Measurements from ENCODE around the gene SP2. TPM values are rescaled to one million over a fixed set of nuclear protein-coding genes. Genes with fewer than 3 reads are reported as not detected.
A peak's percentile ranks its signal among the peaks of the same experiment; 100 is the strongest.

Gene SP2
- total RNA-seq, 6 donors from 2014 or later, result 7.6 to 19.4 (median 13.1) TPM

- TF ChIP-seq EP300 (IDR thresholded peaks at IDR 0.05) (no peak), CTCF (IDR thresholded peaks at IDR 0.05) (no peak), POLR2AphosphoS5 (IDR thresholded peaks at IDR 0.05) (no peak), POLR2A (IDR thresholded peaks at IDR 0.05) (no peak)
- no peak overlapping the region for H3K27ac ChIP-seq
- no peaks in the 10 kb centered on the region for H3K9me3 ChIP-seq
- H3K4me1 ChIP-seq, result no peaks in the 10 kb centered on the region
- H3K36me3 ChIP-seq, result peaks cover 2 to 87% (median 69%) of the 10 kb centered on the region in 4 donors
- DNase-seq (no peak), ATAC-seq (ENCODE audit: low FRiP score in 2 of 2) (no peak)
- H3K27me3 ChIP-seq, result no peaks in the 10 kb centered on the region
- WGBS, 2 donors, result 93 to 95% methylated on average over 3 of the region's 3 CpGs
- H3K4me3 ChIP-seq, result no peak overlapping the region
Measured at GRCh38 chr17:47925678-47925988, 29.6 kb downstream of the SP2 start.

DNA sequence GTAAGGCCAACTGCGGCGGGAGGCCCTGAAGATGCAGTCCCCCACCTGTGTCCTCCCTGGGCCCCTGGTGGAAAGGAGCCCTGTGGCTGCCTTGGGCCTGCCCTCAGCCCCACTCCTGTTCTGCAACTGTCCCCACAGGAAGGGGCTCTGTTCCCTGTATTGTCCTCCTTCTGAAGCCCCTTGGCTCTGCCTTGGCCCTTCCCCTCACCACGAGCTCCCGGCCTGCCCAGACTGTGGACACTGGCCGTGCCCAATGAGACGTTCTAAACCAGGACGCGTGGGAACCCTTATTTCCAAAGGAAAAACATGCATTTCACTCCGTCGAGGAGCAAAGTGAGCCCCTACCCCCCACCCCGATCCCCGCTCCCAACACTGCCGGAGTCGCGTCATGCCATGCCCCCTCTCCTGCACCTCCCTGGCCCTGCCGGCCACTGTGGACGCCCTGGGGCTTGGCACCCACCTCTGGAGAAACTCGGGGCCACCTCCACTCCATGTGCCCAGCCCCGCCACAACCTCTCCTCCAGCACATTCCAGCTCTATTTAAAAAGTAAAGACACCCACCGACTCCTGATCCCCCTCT is 31.9 kb downstream of the SP2 start:
- peak in 1 of 2 donors; percentile 55 for DNase-seq
- ATAC-seq (ENCODE audit: low FRiP score in 2 of 2), result no peak
- 93 to 95% methylated on average over 18 to 20 of the region's 20 CpGs for WGBS, 2 donors

GRCh38 chr17:47928415-47928814 is 32.4 kb downstream of the SP2 start:
- no peak overlapping the region for H3K4me3 ChIP-seq
- ATAC-seq (ENCODE audit: low FRiP score in 2 of 2) (no peak), DNase-seq (no peak)
- no peaks in the 10 kb centered on the region for H3K27me3 ChIP-seq
- no peaks in the 10 kb centered on the region for H3K4me1 ChIP-seq
- H3K36me3 ChIP-seq, result peaks cover 2 to 79% (median 67%) of the 10 kb centered on the region in 4 donors
- H3K9me3 ChIP-seq, result no peaks in the 10 kb centered on the region
- TF ChIP-seq POLR2A (IDR thresholded peaks at IDR 0.05) (no peak), EP300 (IDR thresholded peaks at IDR 0.05) (no peak), CTCF (IDR thresholded peaks at IDR 0.05) (no peak), POLR2AphosphoS5 (IDR thresholded peaks at IDR 0.05) (no peak)
- 46 to 69% methylated on average over 2 of the region's 2 CpGs for WGBS, 2 donors
- H3K27ac ChIP-seq, result no peak overlapping the region

More for the DNA sequence above, 31.9 kb downstream of the SP2 start:
- Histone ChIP-seq H3K9me3 (no peaks in the 10 kb centered on the region), H3K4me3 (no peak overlapping the region), H3K27me3 (no peaks in the 10 kb centered on the region), H3K4me1 (no peaks in the 10 kb centered on the region), H3K27ac (no peak overlapping the region), H3K36me3 (peaks cover 2 to 82% (median 72%) of the 10 kb centered on the region in 4 donors)
- no peak for TF ChIP-seq CTCF (IDR thresholded peaks at IDR 0.05)
- TF ChIP-seq POLR2A (IDR thresholded peaks at IDR 0.05), result no peak
- TF ChIP-seq EP300 (IDR thresholded peaks at IDR 0.05), result no peak
- no peak for TF ChIP-seq POLR2AphosphoS5 (IDR thresholded peaks at IDR 0.05)

- ATAC-seq (ENCODE audit: low FRiP score in 2 of 2), result no peak
- no peak for TF ChIP-seq POLR2A (IDR thresholded peaks at IDR 0.05)
- no peak for TF ChIP-seq EP300 (IDR thresholded peaks at IDR 0.05)
- no peak for TF ChIP-seq CTCF (IDR thresholded peaks at IDR 0.05)
- no peak for TF ChIP-seq POLR2AphosphoS5 (IDR thresholded peaks at IDR 0.05)
- H3K9me3 ChIP-seq, result no peaks in the 10 kb centered on the region
- peaks cover 2 to 69% (median 59%) of the 10 kb centered on the region in 4 donors for H3K36me3 ChIP-seq
- DNase-seq, result no peak
- 75 to 81% methylated on average over 9 to 10 of the region's 10 CpGs for WGBS, 2 donors
- H3K27ac ChIP-seq, result no peak overlapping the region
- no peak overlapping the region for H3K4me3 ChIP-seq
- H3K4me1 ChIP-seq, result no peaks in the 10 kb centered on the region
- H3K27me3 ChIP-seq, result no peaks in the 10 kb centered on the region
Measured at GRCh38 chr17:47929218-47930000, 33.4 kb downstream of the SP2 start.

Measured in upper lobe of left lung (tissue), 6 donors.